NB4 (cell line): ENCODE data around the gene LETM1.

Source experiments
- MYC ChIP-seq: IDR thresholded peaks from 2 replicates; pipeline ENCODE4 v1.6.1; 2011; ENCODE audit warnings: low read depth, low read length
- POLR2A ChIP-seq: IDR thresholded peaks from 2 replicates; pipeline ENCODE4 v1.6.1; 2011; ENCODE audit warnings: mild to moderate bottlenecking; ENCODE audit not compliant: insufficient read length; ENCODE audit errors: extremely low read depth
- TF ChIP-seq, protein P1 (sequence below): IDR thresholded peaks from one replicate; pipeline ENCODE4 v1.5.1; 2012; ENCODE audit warnings: low read depth, low read length
- TF ChIP-seq, protein P2 (sequence below): IDR thresholded peaks from 2 replicates; pipeline ENCODE4 v1.6.1; 2011; ENCODE audit warnings: low read depth, low read length

DNA sequence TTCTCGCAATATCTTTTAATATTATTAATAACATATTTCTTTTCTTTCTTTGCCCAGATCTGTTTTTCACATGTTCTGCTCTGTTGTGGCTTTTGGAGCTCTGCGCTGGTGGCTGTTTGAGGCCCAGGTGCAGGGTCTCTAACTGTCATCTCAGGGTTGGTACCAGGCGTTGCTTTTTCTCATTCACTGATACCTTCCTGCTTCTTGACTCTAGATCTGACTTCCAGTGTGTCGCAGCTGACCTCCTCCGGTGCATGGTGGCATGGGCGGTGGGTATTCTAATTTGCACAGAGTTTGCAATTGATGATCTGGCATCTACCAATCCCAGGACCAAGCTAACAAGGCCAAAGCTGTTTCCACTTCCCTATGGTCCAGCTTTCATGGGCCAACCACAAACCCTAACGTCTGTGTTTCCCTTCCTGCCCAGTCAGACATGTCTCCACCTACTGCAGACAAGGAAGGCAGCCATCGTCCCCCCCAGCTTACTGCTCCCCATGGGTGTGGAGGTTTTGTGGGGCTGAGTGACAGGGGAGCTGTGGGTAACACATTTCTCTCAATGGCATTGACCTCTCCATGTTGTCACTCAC is 25.2 kb downstream of the LETM1 start:
- TF ChIP-seq POLR2A, result no peak
- TF ChIP-seq, protein P1, sequence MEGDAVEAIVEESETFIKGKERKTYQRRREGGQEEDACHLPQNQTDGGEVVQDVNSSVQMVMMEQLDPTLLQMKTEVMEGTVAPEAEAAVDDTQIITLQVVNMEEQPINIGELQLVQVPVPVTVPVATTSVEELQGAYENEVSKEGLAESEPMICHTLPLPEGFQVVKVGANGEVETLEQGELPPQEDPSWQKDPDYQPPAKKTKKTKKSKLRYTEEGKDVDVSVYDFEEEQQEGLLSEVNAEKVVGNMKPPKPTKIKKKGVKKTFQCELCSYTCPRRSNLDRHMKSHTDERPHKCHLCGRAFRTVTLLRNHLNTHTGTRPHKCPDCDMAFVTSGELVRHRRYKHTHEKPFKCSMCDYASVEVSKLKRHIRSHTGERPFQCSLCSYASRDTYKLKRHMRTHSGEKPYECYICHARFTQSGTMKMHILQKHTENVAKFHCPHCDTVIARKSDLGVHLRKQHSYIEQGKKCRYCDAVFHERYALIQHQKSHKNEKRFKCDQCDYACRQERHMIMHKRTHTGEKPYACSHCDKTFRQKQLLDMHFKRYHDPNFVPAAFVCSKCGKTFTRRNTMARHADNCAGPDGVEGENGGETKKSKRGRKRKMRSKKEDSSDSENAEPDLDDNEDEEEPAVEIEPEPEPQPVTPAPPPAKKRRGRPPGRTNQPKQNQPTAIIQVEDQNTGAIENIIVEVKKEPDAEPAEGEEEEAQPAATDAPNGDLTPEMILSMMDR, result no peak
- TF ChIP-seq MYC, result no peak
- TF ChIP-seq, protein P2, sequence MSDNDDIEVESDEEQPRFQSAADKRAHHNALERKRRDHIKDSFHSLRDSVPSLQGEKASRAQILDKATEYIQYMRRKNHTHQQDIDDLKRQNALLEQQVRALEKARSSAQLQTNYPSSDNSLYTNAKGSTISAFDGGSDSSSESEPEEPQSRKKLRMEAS, result no peak
